Measurements from ENCODE around the gene BCAN. TPM values are rescaled to one million over a fixed set of nuclear protein-coding genes. Genes with fewer than 3 reads are reported as not detected.
A peak's percentile ranks its signal among the peaks of the same experiment; 100 is the strongest.

BCAN gene
- total and polyA plus RNA-seq, 2 of the 4 experiments (the other 2 are of a cell fraction), result 0.07 TPM; not detected in 1

DNA sequence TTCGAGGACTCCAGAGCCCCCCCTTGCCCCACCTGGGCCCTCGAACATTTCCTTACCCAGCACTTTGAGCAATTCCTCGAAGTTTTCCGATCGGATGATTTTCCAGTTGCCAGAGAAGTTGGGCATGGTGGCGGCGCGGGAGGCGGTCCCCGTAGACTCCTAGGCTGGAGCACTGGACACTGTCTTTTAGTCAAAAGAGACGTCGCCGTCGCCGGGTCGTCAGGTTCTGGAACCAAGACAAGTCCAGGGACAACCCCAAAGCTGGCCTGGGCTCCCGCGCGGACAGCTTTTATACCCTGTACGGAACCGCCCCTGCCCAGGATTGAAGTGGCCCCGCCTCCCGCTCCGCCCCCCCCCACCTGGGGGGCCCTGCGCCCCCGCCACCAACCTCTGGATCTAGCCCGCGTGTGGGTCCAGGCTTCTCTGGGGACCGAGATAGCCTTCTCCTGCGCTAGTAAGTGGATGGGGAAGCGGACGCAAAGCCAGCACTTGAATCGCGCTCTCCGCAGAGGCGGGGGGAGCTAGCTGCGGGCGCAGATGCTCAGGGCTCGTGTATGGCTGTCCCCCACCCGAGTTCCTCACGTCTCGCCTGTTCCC is 63.5 kb downstream of the BCAN start, which contains the start of gene CRABP2:
Gene CRABP2, minus strand, starts transcription at position 263 of the 597 bp plus-strand sequence. Its CDS starts 137 bp downstream, at position 126.
- ChIA-PET POLR2A (ENCODE audit: unreplicated experiment) (no interaction called here), CTCF (interaction anchor here (0.6 to 6.9 kb wide), 4 partner anchors 15 to 46 kb away, joined by 3 to 54 read pairs (median 4); partner anchors contain the start of gene HDGF)
- H4K20me1 ChIP-seq (ENCODE audit: insufficient read depth, low read length), result no peaks in the 10 kb centered on the region
- H2BK20ac ChIP-seq (ENCODE audit: low read depth, low read length), result peak within 1 kb of the TSS; percentile 59
- peak within 1 kb of the TSS; percentile 90 for H2AFZ ChIP-seq (replicated peaks; ENCODE audit: low read length, poor library complexity)
- peak within 1 kb of the TSS; percentile 81 for H3K4ac ChIP-seq (ENCODE audit: low read depth, low read length)
- 0% methylated on average over 7 of the region's 42 CpGs; no CpG with 5 or more reads in 1 of the 2 experiments for WGBS, 2 experiments (ENCODE audit: extremely low coverage in 2 of 2, insufficient read length in 1 of 2)
- H3K79me1 ChIP-seq (ENCODE audit: low read depth in 1 of 2, low read length in 2 of 2), result no peaks in the 10 kb centered on the region
- H2AK9ac ChIP-seq (replicated peaks; ENCODE audit: low read depth, low read length, poor library complexity), result peak within 1 kb of the TSS; percentile 90
- peak within 1 kb of the TSS; percentile 48; the same call in 1 of the 2 replicates for H3K18ac ChIP-seq (ENCODE audit: low read depth, low read length)
- peak within 1 kb of the TSS; percentile 91 for H2AK5ac ChIP-seq (ENCODE audit: low read depth, low read length)
- in situ Hi-C loops (cut with MboI; ENCODE audit: low sequenced_read_pairs), result no loop called here
- H4K91ac ChIP-seq (ENCODE audit: insufficient read depth, low read depth, low read length), result peak within 1 kb of the TSS; percentile 78; the same call in 1 of the 2 replicates
- H4K5ac ChIP-seq (ENCODE audit: low read depth, low read length), result peak within 1 kb of the TSS; percentile 73
- peaks cover 5% of the 10 kb centered on the region for H3K27me3 ChIP-seq (ENCODE audit: control insufficient read depth, insufficient read depth, low read length)
- H2BK5ac ChIP-seq (ENCODE audit: low read depth, low read length, poor library complexity, severe bottlenecking), result no peak within 1 kb of the TSS
- no peak within 1 kb of the TSS for H3K56ac ChIP-seq (ENCODE audit: extremely low read depth, insufficient read depth, low read length)
- peak within 1 kb of the TSS; percentile 35 for H3K9ac ChIP-seq (ENCODE audit: low read depth, low read length)
- dilution Hi-C loops (cut with HindIII; ENCODE audit: low sequenced_read_pairs, unreplicated experiment), result no loop called here
- H3K4me2 ChIP-seq (ENCODE audit: low read depth, low read length), result peak within 1 kb of the TSS; percentile 81
- no TSS peak for BruUV-seq (replicated peaks)
- H3K4me3 ChIP-seq (ENCODE audit: insufficient read depth, low read depth, low read length), result peak within 1 kb of the TSS; percentile 15; the same call in 1 of the 2 replicates
- H3K23ac ChIP-seq (ENCODE audit: low read depth, low read length), result no peak within 1 kb of the TSS; the same call in 1 of the 2 replicates
- H3K27ac ChIP-seq (ENCODE audit: insufficient read depth, low read length), result peak within 1 kb of the TSS; percentile 10
- intact Hi-C loops (cut with micrococcal nuclease), result loop anchor here (1.0 kb wide), 1 partner anchor 16 kb away; no protein-coding TSS in a partner anchor
- DNase-seq (no peak), ATAC-seq (ENCODE audit: low read depth) (peak; percentile 7)
- H3K9me1 ChIP-seq (ENCODE audit: insufficient read depth, low read length), result peaks cover 3% of the 10 kb centered on the region; the same call in 1 of the 2 replicates
- H4K8ac ChIP-seq (ENCODE audit: low read depth in 2 of 2, low read length in 2 of 2), result peak within 1 kb of the TSS; percentile 77 to 88
- peak within 1 kb of the TSS; percentile 80 for H2BK120ac ChIP-seq (ENCODE audit: low read depth, low read length)
- peak within 1 kb of the TSS; percentile 47; the same call in 1 of the 2 replicates for H3K14ac ChIP-seq (replicated peaks; ENCODE audit: low read depth, low read length)
- no peak for TF ChIP-seq MAZ (IDR thresholded peaks at IDR 0.05; ENCODE audit: borderline replicate concordance, low read depth, low read length)
- no peak for TF ChIP-seq RAD21 (IDR thresholded peaks at IDR 0.05; ENCODE audit: low read length)
- TF ChIP-seq, protein P1, sequence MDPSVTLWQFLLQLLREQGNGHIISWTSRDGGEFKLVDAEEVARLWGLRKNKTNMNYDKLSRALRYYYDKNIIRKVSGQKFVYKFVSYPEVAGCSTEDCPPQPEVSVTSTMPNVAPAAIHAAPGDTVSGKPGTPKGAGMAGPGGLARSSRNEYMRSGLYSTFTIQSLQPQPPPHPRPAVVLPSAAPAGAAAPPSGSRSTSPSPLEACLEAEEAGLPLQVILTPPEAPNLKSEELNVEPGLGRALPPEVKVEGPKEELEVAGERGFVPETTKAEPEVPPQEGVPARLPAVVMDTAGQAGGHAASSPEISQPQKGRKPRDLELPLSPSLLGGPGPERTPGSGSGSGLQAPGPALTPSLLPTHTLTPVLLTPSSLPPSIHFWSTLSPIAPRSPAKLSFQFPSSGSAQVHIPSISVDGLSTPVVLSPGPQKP (IDR thresholded peaks at IDR 0.05; ENCODE audit: borderline replicate concordance, low read depth, low read length), result no peak
- no peak for TF ChIP-seq NFE2L2 (IDR thresholded peaks at IDR 0.05; ENCODE audit: low read depth, low read length)
- no peak for TF ChIP-seq POLR2A (IDR thresholded peaks at IDR 0.05; ENCODE audit: low read depth, low read length)
- no peak for TF ChIP-seq MAFK (IDR thresholded peaks at IDR 0.05; ENCODE audit: low read depth, low read length)
- no peak for TF ChIP-seq RFX5 (IDR thresholded peaks at IDR 0.05; ENCODE audit: low read depth, low read length)
- TF ChIP-seq FOS (IDR thresholded peaks at IDR 0.05; ENCODE audit: low read depth, low read length), result no peak
- no peak for TF ChIP-seq MXI1 (IDR thresholded peaks at IDR 0.05; ENCODE audit: borderline replicate concordance, low read depth, low read length)
- TF ChIP-seq, protein P2, sequence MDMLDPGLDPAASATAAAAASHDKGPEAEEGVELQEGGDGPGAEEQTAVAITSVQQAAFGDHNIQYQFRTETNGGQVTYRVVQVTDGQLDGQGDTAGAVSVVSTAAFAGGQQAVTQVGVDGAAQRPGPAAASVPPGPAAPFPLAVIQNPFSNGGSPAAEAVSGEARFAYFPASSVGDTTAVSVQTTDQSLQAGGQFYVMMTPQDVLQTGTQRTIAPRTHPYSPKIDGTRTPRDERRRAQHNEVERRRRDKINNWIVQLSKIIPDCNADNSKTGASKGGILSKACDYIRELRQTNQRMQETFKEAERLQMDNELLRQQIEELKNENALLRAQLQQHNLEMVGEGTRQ (IDR thresholded peaks at IDR 0.05; ENCODE audit: low read depth, low read length), result no peak
- H3K36me3 ChIP-seq (ENCODE audit: control insufficient read depth, insufficient read depth, low read length), result no peaks in the 10 kb centered on the region
- H3K9me3 ChIP-seq (ENCODE audit: control insufficient read depth, insufficient read depth, low read length), result no peaks in the 10 kb centered on the region
- peak within 1 kb of the TSS; percentile 83; the same call in 2 of the 3 replicates for H2BK15ac ChIP-seq (ENCODE audit: low read depth, low read length)
- peaks cover 44% of the 10 kb centered on the region for H3K4me1 ChIP-seq (ENCODE audit: control insufficient read depth, insufficient read depth, low read length)

All from IMR-90 (cell line).